Right atrium auricular region (tissue), 2 donors: ENCODE data around the gene SELENOO. TPM values are rescaled to one million over a fixed set of nuclear protein-coding genes. Genes with fewer than 3 reads are reported as not detected.

Experiments
- DNase-seq: peaks from one replicate; pipeline ENCODE4 v3.0.0-alpha.2; 2019; ENCODE audit warnings: low spot score
- H3K27ac ChIP-seq, 2 donors: fragments of 200-600 bp; sonication (generic); 1 replicate in 1 of 2; 2 replicates in 1 of 2; pipeline ENCODE4 v1.5.1; 2016 to 2019
- H3K27me3 ChIP-seq, 2 donors: fragments of 200-600 bp; sonication (generic); one replicate each; pipeline versions ENCODE4 v1.5.1 to v1.6.0; 2017 to 2019
- H3K36me3 ChIP-seq: fragments of 200-600 bp; sonication (generic); one replicate; pipeline ENCODE4 v1.5.1; 2016
- H3K4me1 ChIP-seq, 2 donors: fragments of 200-600 bp; sonication (generic); one replicate each; pipeline versions ENCODE4 v1.5.1 to v1.6.0; 2017 to 2019
- H3K4me3 ChIP-seq, 2 donors: fragments of 200-600 bp; sonication (generic); 1 replicate in 1 of 2; 2 replicates in 1 of 2; pipeline ENCODE4 v1.5.1; 2017 to 2019; ENCODE audit warnings: mild to moderate bottlenecking in 1 of 2, moderate library complexity in 1 of 2
- H3K9me3 ChIP-seq, 2 donors: fragments of 200-600 bp; sonication (generic); one replicate each; pipeline ENCODE4 v1.5.1; 2019
- total RNA-seq, 2 donors: library from RNA; depleted of rRNA; stranded (reverse); fragments of >200 nt; gene quantifications; one replicate each; pipeline ENCODE4 v1.1.0, GENCODE V29; 2016
- TF ChIP-seq, protein P1 (sequence below), 2 donors: fragments of 200-600 bp; sonication (generic); IDR thresholded peaks; one replicate each; pipeline ENCODE4 v1.5.1; 2019; ENCODE audit warnings: antibody characterized with exemption in 2 of 2

SELENOO gene
- total RNA-seq, 2 donors from 2014 or later, result 18.0 to 20.0 TPM

DNA sequence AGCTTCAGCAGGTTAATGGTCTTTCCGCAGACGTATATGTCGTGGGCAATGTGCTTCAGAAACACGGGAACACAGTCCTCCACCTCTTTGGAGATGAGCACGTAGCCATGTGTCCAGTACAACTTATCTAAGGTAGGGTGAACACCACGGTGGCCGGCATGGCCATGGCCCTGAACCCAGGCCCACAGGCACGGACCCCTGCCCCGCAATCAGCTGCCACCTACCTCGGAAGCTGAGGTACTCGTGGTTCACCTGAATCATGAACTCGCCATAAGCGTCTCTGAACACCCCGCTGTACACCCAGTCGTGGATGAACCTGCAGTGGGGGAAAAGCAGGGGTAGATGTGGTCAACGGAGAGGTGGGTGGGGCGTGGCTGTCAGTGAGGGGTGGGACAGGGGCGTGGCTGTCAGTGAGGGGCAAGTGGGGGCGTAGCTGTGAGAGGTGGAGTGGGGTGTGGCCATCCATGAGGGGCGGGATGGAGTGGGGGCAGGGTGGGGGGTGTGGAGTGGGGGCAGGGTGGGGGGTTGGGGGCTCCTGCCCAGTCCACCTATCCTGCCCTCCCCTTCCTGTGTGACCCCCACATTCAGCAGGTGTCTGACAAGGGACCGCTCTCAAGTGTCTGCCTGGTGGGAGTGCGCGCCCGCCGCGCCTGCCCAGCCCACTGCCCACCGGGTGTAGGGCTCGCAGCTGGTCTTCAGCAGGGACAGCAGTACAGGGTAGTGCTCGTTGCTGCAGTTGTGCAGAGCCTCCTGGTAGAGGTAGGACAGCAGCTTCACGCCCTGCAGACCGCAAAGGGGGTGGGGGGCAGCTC, 25.5 kb downstream of the SELENOO start:
- Histone ChIP-seq H3K4me1 (no peaks in the 10 kb centered on the region), H3K4me3 (no peak overlapping the region), H3K36me3 (peaks cover 68% of the 10 kb centered on the region), H3K27ac (no peak overlapping the region), H3K27me3 (no peaks in the 10 kb centered on the region), H3K9me3 (no peaks in the 10 kb centered on the region)
- no peak for DNase-seq
- TF ChIP-seq, protein P1, sequence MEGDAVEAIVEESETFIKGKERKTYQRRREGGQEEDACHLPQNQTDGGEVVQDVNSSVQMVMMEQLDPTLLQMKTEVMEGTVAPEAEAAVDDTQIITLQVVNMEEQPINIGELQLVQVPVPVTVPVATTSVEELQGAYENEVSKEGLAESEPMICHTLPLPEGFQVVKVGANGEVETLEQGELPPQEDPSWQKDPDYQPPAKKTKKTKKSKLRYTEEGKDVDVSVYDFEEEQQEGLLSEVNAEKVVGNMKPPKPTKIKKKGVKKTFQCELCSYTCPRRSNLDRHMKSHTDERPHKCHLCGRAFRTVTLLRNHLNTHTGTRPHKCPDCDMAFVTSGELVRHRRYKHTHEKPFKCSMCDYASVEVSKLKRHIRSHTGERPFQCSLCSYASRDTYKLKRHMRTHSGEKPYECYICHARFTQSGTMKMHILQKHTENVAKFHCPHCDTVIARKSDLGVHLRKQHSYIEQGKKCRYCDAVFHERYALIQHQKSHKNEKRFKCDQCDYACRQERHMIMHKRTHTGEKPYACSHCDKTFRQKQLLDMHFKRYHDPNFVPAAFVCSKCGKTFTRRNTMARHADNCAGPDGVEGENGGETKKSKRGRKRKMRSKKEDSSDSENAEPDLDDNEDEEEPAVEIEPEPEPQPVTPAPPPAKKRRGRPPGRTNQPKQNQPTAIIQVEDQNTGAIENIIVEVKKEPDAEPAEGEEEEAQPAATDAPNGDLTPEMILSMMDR (IDR thresholded peaks at IDR 0.05), result no peak

DNA sequence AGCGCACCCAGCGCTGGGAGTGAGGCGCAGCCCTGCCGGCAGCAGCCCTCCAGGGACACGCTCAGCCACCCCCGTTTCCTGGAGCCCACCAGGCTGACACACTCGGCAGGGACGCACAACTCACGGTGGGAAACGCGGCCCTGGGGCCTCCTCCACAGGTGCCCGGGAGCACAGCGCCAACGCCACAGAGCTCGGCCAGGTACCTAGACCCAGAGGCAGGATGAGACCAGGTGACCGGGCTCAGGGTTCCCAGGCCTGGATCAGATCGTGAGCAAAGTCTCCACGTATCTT, 26.0 kb downstream of the SELENOO start:
- TF ChIP-seq, protein P1 (IDR thresholded peaks at IDR 0.05), result no peak
- no peaks in the 10 kb centered on the region for H3K9me3 ChIP-seq
- H3K4me3 ChIP-seq, result no peak overlapping the region
- no peaks in the 10 kb centered on the region for H3K27me3 ChIP-seq
- no peaks in the 10 kb centered on the region for H3K4me1 ChIP-seq
- H3K36me3 ChIP-seq, result peaks cover 63% of the 10 kb centered on the region
- no peak overlapping the region for H3K27ac ChIP-seq
- DNase-seq, result no peak

DNA sequence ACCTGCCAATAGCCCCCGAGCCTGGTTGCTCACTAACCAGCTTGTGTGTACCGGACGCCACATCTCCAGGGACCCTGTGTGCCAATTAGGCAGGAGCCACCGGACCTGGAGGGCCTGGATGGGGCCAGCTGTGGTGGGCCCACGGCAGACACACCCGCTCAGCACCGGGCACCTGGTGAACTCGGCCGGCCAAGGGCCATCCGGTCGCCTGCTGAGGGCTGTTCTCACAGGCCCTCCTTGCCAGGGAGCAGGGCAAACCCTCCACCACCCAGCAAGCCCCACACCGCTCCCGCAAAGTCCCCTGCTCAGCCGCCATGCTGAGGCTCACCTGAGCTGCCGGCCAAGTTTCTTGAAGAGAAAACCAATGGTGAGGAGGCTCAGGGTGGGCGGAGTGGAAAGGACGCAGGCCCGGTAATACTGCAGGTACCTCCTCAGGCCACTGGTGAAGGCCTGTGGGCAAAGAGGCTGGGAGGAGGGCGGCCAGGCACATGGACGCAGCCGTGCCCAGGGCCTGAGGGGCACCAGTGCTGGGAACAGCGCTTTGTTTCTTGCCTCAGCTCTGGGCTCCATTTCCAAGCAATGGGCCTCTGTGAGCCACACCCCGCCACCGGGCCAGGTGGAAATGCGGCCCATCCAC, 26.9 kb downstream of the SELENOO start:
- DNase-seq, result no peak
- no peak overlapping the region for H3K27ac ChIP-seq
- peaks cover 57% of the 10 kb centered on the region for H3K36me3 ChIP-seq
- TF ChIP-seq, protein P1 (IDR thresholded peaks at IDR 0.05), result no peak
- no peaks in the 10 kb centered on the region for H3K4me1 ChIP-seq
- no peak overlapping the region for H3K4me3 ChIP-seq
- no peaks in the 10 kb centered on the region for H3K9me3 ChIP-seq
- no peaks in the 10 kb centered on the region for H3K27me3 ChIP-seq

- H3K4me1 ChIP-seq, result no peaks in the 10 kb centered on the region
- H3K9me3 ChIP-seq, result no peaks in the 10 kb centered on the region
- no peak overlapping the region for H3K27ac ChIP-seq
- peaks cover 56% of the 10 kb centered on the region for H3K36me3 ChIP-seq
- no peak overlapping the region for H3K4me3 ChIP-seq
- DNase-seq, result no peak
- no peaks in the 10 kb centered on the region for H3K27me3 ChIP-seq
- TF ChIP-seq, protein P1 (IDR thresholded peaks at IDR 0.05), result no peak
These were observed 27.6 kb downstream of the SELENOO start for GRCh38 chr22:50228366-50228765.

DNA sequence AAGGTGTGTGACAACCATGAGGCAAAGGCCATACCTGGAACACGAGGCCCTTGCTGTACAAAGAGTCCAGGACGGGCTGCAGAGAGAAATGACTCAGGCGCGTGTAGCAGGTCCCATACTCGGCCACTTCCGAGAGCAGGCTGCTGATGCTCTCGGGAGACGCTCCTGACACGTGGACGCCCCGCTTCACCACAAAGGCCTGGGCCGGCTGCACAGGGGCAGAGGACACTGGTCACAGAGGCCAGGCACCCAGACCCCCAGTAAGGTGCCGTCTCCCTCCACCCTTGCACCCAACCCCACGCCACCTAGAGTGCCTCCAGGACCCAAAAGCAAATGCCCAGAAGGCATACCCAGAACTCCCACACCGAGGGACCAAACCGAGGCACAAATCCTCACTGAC, 28.6 kb downstream of the SELENOO start:
- no peak overlapping the region for H3K27ac ChIP-seq
- no peak overlapping the region for H3K4me3 ChIP-seq
- TF ChIP-seq, protein P1 (IDR thresholded peaks at IDR 0.05), result no peak
- no peaks in the 10 kb centered on the region for H3K4me1 ChIP-seq
- no peak for DNase-seq
- peaks cover 47% of the 10 kb centered on the region for H3K36me3 ChIP-seq
- H3K9me3 ChIP-seq, result no peaks in the 10 kb centered on the region
- no peaks in the 10 kb centered on the region for H3K27me3 ChIP-seq
